Memory B cell (primary cell): ENCODE results near the gene IQSEC3.

Source experiments
- ATAC-seq: fragments of 150-1000 bp; cut with Tn5 transposase; 2 replicates; pipeline ENCODE4 v1.10.0; 2021; ENCODE audit warnings: low read depth, mild to moderate bottlenecking, moderate library complexity
- DNase-seq, 2 donors: peaks; one replicate each; pipeline ENCODE4 v3.0.0; 2022; ENCODE audit warnings: low spot score in 2 of 2
- H3K27ac Mint-ChIP-seq: one replicate; pipeline ENCODE4 v1.8.0; 2022; ENCODE audit warnings: mild to moderate bottlenecking, moderate library complexity, mixed read lengths
- H3K27me3 Mint-ChIP-seq: one replicate; pipeline ENCODE4 v1.8.0; 2022; ENCODE audit warnings: mixed read lengths
- H3K36me3 Mint-ChIP-seq: one replicate; pipeline ENCODE4 v1.8.0; 2022; ENCODE audit warnings: mild to moderate bottlenecking, mixed read lengths
- H3K4me1 Mint-ChIP-seq: one replicate; pipeline ENCODE4 v1.8.0; 2022; ENCODE audit warnings: mixed read lengths
- H3K4me3 Mint-ChIP-seq: one replicate; pipeline ENCODE4 v1.8.0; 2022; ENCODE audit warnings: mild to moderate bottlenecking, moderate library complexity, mixed read lengths
- H3K9me3 Mint-ChIP-seq: one replicate; pipeline ENCODE4 v1.8.0; 2022; ENCODE audit warnings: mixed read lengths

The IQSEC3 gene

DNA sequence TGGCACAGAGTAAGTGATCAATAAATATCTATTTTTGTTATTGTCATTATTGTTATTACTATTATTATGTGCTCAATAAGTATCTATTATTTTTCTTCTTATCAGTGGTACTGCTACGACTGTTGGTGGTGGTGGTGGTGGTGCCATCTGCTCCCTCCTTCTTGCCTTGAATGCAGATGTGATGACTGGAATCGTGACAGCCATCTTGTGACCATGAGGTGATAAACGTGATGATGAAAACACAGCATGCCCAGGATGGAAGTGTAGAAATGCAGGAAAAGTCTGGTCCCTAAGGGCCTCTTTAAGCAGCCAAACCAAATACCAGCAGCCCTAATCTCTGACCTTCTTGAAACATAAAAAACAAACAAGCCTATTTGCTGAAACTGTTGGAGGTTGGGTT is 125.0 kb downstream of the IQSEC3 start:
- peaks cover 23% of the 10 kb centered on the region for H3K27me3 Mint-ChIP-seq
- DNase-seq (no peak), ATAC-seq (no peak)
- H3K4me3 Mint-ChIP-seq: no peak overlapping the region
- H3K36me3 Mint-ChIP-seq: peaks cover 1% of the 10 kb centered on the region
- no peaks in the 10 kb centered on the region for H3K9me3 Mint-ChIP-seq
- H3K4me1 Mint-ChIP-seq: no peaks in the 10 kb centered on the region
- H3K27ac Mint-ChIP-seq: no peak overlapping the region

GRCh38 chr12:193261-193660 is 126.7 kb downstream of the IQSEC3 start:
- peaks cover 25% of the 10 kb centered on the region for H3K27me3 Mint-ChIP-seq
- H3K4me3 Mint-ChIP-seq: no peak overlapping the region
- no peaks in the 10 kb centered on the region for H3K4me1 Mint-ChIP-seq
- peaks cover 1% of the 10 kb centered on the region for H3K36me3 Mint-ChIP-seq
- ATAC-seq (no peak), DNase-seq (no peak)
- peaks cover 5% of the 10 kb centered on the region for H3K9me3 Mint-ChIP-seq
- H3K27ac Mint-ChIP-seq: no peak overlapping the region

DNA sequence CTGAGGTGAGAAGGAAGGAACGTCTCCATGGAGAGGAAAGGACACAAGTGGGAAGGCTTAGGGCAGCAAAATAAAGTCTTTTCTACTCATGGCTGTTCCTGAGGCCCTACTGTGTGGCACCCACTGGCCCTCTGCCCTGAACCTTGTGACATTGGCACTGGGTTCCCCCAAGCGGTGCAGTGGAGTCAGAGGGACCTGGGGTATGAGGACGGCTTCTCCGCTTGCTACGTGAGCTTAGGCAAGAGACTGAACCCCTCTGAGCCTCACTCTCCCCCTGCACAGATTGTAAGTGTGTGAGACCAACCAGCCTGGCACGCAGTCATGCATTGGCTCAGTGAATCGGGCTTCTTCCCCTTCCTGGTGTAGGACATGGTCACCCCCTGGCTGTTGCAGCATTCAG is 127.7 kb downstream of the IQSEC3 start:
- no peak for DNase-seq
- no peak for ATAC-seq
- Mint-ChIP-seq H3K27ac (no peak overlapping the region), H3K4me3 (no peak overlapping the region), H3K36me3 (no peaks in the 10 kb centered on the region), H3K9me3 (peaks cover 5% of the 10 kb centered on the region), H3K27me3 (peaks cover 24% of the 10 kb centered on the region), H3K4me1 (no peaks in the 10 kb centered on the region)

DNA sequence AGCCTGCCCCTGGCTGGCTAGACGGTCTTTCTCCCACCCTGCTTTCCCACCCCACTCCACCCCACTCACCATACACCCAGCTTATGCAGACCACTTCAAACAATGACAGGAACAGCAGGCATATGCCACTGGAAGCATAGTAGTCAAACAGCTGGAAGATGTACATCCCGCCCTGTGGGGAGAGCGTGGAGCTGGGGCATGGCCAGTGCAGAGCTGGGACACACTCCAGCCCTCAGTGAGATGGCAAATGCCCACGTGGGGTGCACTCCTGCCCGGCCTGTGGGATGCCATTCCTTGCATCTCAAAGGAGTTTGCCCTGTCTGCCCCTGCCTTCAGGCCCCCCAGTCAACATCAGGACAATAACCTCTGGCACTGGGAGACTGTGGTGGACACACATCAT is 128.6 kb downstream of the IQSEC3 start:
- no peak for ATAC-seq
- H3K27ac Mint-ChIP-seq: no peak overlapping the region
- no peak for DNase-seq
- peaks cover 21% of the 10 kb centered on the region for H3K27me3 Mint-ChIP-seq
- H3K36me3 Mint-ChIP-seq: no peaks in the 10 kb centered on the region
- no peak overlapping the region for H3K4me3 Mint-ChIP-seq
- peaks cover 5% of the 10 kb centered on the region for H3K9me3 Mint-ChIP-seq
- H3K4me1 Mint-ChIP-seq: no peaks in the 10 kb centered on the region

DNA sequence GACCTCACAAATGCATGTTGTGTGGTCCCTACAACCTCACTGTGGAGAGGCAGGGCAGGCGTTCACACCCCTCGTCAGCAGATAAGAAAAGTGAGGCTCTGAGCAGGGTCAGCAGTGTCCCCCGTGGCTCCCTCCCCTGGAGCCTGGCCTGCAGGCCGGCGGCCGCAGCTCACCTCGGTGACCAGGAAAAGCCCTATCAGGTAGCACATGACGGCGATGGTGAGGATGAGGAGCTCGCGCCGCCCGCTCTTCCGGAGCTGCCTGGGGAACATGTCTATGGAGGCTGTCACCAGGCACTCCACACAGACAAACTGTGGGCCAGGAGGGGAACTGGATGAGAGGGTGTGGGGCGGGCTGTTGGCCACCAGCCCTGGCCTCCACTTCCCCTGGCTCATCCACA is 129.4 kb downstream of the IQSEC3 start:
- Mint-ChIP-seq H3K27ac (no peak overlapping the region), H3K36me3 (no peaks in the 10 kb centered on the region), H3K27me3 (peaks cover 22% of the 10 kb centered on the region), H3K4me1 (no peaks in the 10 kb centered on the region), H3K9me3 (peaks cover 5% of the 10 kb centered on the region), H3K4me3 (no peak overlapping the region)
- ATAC-seq: no peak
- no peak for DNase-seq

GRCh38 chr12:196436-196835 is 129.9 kb downstream of the IQSEC3 start:
- peaks cover 5% of the 10 kb centered on the region for H3K9me3 Mint-ChIP-seq
- H3K36me3 Mint-ChIP-seq: no peaks in the 10 kb centered on the region
- H3K4me1 Mint-ChIP-seq: no peaks in the 10 kb centered on the region
- ATAC-seq (no peak), DNase-seq (no peak)
- H3K27me3 Mint-ChIP-seq: peaks cover 27% of the 10 kb centered on the region
- H3K4me3 Mint-ChIP-seq: no peak overlapping the region
- H3K27ac Mint-ChIP-seq: no peak overlapping the region

DNA sequence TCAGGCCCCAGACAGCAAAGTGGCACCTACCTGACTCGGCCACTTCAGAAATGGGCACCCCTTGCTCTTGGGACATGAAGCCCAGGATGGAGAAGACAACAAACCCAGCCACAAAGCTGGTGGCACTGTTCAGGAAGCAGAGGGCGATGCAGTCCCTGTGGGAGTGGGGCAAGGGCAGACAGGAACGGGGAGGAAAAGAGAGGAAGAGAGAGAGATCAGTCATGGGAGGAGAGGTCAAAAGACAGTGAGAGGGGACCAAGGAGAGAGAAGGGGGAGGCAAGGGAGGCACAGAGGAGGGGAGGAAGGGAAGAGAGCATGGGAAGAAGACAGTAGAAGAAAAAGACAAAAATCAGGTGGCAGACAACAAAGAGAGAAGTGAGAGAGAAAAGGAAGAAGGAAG is 130.8 kb downstream of the IQSEC3 start:
- no peaks in the 10 kb centered on the region for H3K36me3 Mint-ChIP-seq
- no peak overlapping the region for H3K27ac Mint-ChIP-seq
- no peaks in the 10 kb centered on the region for H3K4me1 Mint-ChIP-seq
- peaks cover 5% of the 10 kb centered on the region for H3K9me3 Mint-ChIP-seq
- no peak for ATAC-seq
- no peak overlapping the region for H3K4me3 Mint-ChIP-seq
- DNase-seq: no peak
- H3K27me3 Mint-ChIP-seq: peaks cover 24% of the 10 kb centered on the region

- Mint-ChIP-seq H3K36me3 (no peaks in the 10 kb centered on the region), H3K9me3 (peaks cover 5% of the 10 kb centered on the region), H3K4me1 (no peaks in the 10 kb centered on the region), H3K4me3 (no peak overlapping the region), H3K27ac (no peak overlapping the region), H3K27me3 (peaks cover 21% of the 10 kb centered on the region)
- ATAC-seq (no peak), DNase-seq (no peak)
These were observed 131.5 kb downstream of the IQSEC3 start for GRCh38 chr12:197911-198695.

DNA sequence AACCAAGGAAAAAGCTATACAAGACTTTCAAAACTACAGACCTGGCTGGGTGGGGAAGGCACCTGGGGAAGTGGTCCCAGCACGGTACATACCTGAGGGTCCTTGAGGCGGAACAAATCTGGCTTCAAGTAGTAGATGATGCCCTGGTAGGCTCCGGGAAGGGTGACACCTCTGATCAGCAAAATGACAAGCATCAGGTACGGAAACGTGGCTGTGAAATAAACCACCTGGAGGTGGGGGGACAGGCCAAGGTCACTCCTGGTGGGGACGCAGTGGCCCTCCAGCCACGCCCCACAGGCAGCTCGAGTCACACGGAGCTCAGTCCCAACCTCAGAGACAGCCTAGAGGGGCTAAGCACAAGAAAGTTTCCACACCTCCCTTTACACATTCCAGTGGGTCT is 132.1 kb downstream of the IQSEC3 start:
- H3K9me3 Mint-ChIP-seq: peaks cover 5% of the 10 kb centered on the region
- H3K4me3 Mint-ChIP-seq: no peak overlapping the region
- DNase-seq: no peak
- H3K27me3 Mint-ChIP-seq: peaks cover 21% of the 10 kb centered on the region
- H3K4me1 Mint-ChIP-seq: no peaks in the 10 kb centered on the region
- ATAC-seq: no peak
- no peaks in the 10 kb centered on the region for H3K36me3 Mint-ChIP-seq
- H3K27ac Mint-ChIP-seq: no peak overlapping the region

DNA sequence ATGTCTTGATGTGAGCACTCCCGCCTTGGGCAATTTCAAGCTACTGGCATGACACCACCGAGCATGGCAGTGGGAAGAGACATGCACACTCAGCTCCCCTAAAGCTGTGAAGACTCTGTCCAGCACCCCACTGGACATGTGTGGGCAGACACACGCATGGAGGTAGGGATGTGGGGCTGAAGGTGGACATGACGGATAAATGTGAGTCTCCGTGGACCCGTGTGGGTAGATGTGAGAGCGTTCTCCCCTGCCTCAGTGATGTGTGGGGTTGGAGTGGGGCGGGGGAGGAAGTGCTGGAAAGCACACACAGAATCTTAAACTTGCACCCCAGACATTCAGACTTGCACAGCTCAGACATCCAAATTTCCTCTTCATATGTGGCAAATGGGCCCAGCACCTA is 134.8 kb downstream of the IQSEC3 start:
- peaks cover 22% of the 10 kb centered on the region for H3K27me3 Mint-ChIP-seq
- no peak for ATAC-seq

DNA sequence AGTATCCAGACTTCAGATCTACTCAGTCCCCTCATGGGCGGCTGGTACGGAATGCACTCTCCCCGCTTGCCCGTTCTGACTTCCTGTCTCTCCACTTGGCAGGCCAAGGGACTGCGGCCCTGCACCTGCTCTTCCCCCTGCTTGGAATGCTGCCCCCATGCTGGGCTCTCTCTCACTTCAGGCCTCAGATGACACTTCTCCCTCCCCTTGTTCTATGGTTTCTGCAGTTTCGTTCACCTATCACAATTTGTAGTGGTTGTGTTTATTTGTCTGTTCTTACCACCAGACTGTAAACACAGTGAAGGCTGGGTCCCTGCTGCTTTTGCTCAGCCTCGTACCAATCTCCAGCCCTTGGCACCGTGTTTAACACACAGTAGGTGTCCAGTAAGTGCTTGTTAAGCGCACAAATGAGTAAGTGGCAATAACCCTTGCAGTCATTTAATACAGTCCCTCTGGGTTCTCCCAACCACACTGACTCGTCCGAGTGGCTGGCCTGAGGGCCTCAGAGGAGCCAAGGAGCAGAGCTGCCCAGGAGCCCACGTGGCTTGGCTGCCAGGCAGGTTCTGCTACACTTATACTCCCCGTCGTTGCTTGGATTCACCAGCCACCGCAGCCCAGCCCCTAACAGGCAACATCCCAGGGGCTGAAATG is 135.6 kb downstream of the IQSEC3 start:
- Mint-ChIP-seq H3K27me3 (peaks cover 22% of the 10 kb centered on the region), H3K4me1 (no peaks in the 10 kb centered on the region), H3K9me3 (peaks cover 3% of the 10 kb centered on the region), H3K4me3 (no peak overlapping the region), H3K36me3 (no peaks in the 10 kb centered on the region), H3K27ac (no peak overlapping the region)
- ATAC-seq: no peak
- no peak for DNase-seq

More for the DNA sequence above, 134.8 kb downstream of the IQSEC3 start:
- H3K4me1 Mint-ChIP-seq: no peaks in the 10 kb centered on the region
- H3K27ac Mint-ChIP-seq: no peak overlapping the region
- no peaks in the 10 kb centered on the region for H3K36me3 Mint-ChIP-seq
- H3K4me3 Mint-ChIP-seq: no peak overlapping the region
- H3K9me3 Mint-ChIP-seq: peaks cover 5% of the 10 kb centered on the region
- DNase-seq: no peak

- no peak overlapping the region for H3K27ac Mint-ChIP-seq
- H3K4me3 Mint-ChIP-seq: no peak overlapping the region
- ATAC-seq (no peak), DNase-seq (no peak)
- H3K36me3 Mint-ChIP-seq: no peaks in the 10 kb centered on the region
- H3K9me3 Mint-ChIP-seq: no peaks in the 10 kb centered on the region
- peaks cover 21% of the 10 kb centered on the region for H3K27me3 Mint-ChIP-seq
- no peaks in the 10 kb centered on the region for H3K4me1 Mint-ChIP-seq
These were observed 136.5 kb downstream of the IQSEC3 start for GRCh38 chr12:203074-203461.

DNA sequence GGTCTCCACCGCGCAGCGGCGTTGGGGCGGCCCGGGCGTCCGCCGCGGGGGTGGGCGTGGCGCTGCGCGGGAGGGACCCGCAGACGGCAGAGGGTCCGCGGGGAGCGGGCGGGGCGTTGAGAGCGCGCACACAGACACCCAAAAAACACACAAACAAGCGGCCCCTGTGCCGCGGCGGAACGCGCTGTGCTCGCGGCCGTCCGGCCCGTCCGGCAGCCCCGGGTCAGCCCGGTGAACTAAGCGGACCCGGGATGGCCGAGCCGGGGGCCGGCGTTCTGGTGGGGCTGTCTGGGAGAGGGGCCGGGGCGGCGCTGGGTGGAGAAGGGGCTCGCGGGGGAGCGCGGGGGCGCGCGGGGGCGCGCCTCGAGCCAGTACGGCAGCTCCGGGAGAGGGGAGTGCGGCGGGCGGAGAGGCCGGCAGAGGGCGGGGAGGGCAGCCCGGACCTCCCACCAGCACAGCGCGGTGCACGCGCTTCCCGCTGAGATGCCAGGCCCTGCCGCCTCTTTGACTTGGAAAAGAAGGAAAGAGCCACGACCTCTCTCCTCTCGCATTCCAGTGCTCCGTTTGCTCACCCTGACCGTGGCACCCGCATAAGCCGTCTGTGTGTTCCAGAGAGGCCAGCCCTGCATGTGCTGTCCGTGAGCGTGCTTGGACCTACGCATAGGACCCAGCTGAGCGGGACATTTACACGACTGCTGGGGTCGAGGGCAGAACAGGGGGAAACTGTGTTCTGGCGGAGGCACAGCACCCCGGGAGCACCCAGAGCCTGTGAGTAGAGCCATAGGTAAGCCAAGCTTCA is 137.1 kb downstream of the IQSEC3 start:
- Mint-ChIP-seq H3K4me1 (no peaks in the 10 kb centered on the region), H3K36me3 (no peaks in the 10 kb centered on the region), H3K4me3 (no peak overlapping the region), H3K9me3 (no peaks in the 10 kb centered on the region), H3K27ac (no peak overlapping the region), H3K27me3 (peaks cover 21% of the 10 kb centered on the region)
- DNase-seq (no peak), ATAC-seq (no peak)

DNA sequence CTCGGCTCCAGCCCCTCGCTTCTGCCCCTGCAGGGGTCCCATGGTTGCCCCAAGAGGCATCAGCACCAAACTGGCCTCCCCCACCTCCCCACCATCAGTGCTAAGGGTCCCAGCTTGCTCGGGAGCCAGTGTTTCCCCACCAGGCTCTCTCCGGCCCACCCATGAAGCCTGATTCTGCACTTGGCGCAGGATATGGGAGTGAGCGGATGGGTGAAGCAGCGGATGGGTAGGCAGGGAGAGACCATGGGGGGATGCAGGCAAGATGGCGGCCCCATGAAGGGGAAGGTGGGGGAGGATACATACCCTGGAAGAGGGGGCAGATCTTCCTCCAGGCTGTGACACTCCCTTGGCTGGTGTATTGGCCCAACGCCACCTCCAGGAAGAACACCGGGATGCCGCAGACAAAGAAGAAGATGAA is 137.7 kb downstream of the IQSEC3 start:
- no peaks in the 10 kb centered on the region for H3K4me1 Mint-ChIP-seq

More for the DNA sequence above, 137.7 kb downstream of the IQSEC3 start:
- Mint-ChIP-seq H3K4me3 (no peak overlapping the region), H3K27me3 (peaks cover 25% of the 10 kb centered on the region), H3K36me3 (no peaks in the 10 kb centered on the region), H3K27ac (no peak overlapping the region), H3K9me3 (no peaks in the 10 kb centered on the region)
- DNase-seq (no peak), ATAC-seq (no peak)
